Measurements from ENCODE around the gene MVB12A. TPM values are rescaled to one million over a fixed set of nuclear protein-coding genes. Genes with fewer than 3 reads are reported as not detected.
A peak's percentile ranks its signal among the peaks of the same experiment; 100 is the strongest.

MVB12A gene
- total and polyA plus RNA-seq, 10 of the 15 experiments (the other 5 are each of a cell fraction or from before 2014, with no cell fraction given) = 1.2 to 47.6 (median 26.3) TPM

- FAIRE-seq = no peak
- RAD21 ChIA-PET (ENCODE audit: unreplicated experiment) = no interaction called here
- in situ Hi-C loops (cut with MboI) = no loop called here
Measured at GRCh38 chr19:17379221-17379631, 40.6 kb upstream of the MVB12A start.

DNA sequence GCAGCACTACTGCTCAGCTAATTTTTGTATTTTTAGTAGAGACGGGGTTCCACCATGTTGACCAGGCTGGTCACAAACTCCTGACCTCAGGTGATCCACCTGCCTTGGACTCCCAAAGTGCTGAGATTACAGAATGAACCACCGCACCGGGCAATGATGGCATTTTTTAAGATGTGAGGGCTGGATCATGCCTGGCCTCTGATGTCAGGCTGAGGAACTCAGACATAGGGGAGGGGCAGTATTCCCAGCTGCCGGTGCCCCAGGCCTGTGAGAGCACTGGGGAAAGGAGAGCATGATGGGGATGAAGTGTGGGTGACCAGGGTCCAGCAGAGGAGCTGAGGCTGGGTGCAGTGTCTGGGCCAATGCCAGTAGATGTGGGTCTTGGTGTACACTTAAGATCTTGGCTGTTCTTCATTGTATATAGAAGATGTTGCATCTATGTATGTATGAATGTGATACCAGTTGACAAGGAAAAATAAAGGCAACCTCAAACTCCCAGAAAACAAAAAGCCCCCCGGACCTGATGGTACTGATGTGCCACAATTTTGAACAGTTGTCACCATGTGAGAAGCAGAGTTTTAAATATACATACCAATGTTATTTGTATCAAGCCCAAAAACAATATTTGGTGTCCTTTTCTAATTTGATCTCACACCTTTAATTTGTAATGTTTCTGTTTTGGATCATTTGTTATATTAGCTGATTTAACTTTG lies 39.3 kb upstream of the MVB12A start:
- FAIRE-seq (no peak), DNase-seq (ENCODE audit: low read depth, low spot score) (no peak), ATAC-seq (no peak)
- intact Hi-C loops (cut with micrococcal nuclease; ENCODE audit: unreplicated experiment) (no loop called here), in situ Hi-C loops (cut with MboI) (no loop called here)
- H3K4me3 ChIP-seq = no peak overlapping the region
- H3K4me2 ChIP-seq (ENCODE audit: control insufficient read depth, insufficient read depth) = no peak overlapping the region
- BruUV-seq (replicated peaks) = no TSS peak
- no peak overlapping the region for H2AFZ ChIP-seq (ENCODE audit: control insufficient read depth, low read depth, low read length)
- no peak overlapping the region for H3K27ac ChIP-seq (ENCODE audit: control insufficient read depth, insufficient read depth)
- SMC1A ChIA-PET (ENCODE audit: uncharacterized antibody, unreplicated experiment) = interaction anchor here (0.9 kb wide), 2 partner anchors 9 to 33 kb away, joined by 3 read pairs; no protein-coding TSS in a partner anchor
- no peaks in the 10 kb centered on the region for H3K79me2 ChIP-seq (ENCODE audit: control insufficient read depth, insufficient read depth, low read length)
- 96% methylated on average over 5 of the region's 5 CpGs for WGBS (ENCODE audit: insufficient coverage, insufficient replicate concordance, low lambda C conversion rate, missing lambda C conversion rate)
- no peaks in the 10 kb centered on the region for H4K20me1 ChIP-seq (ENCODE audit: control insufficient read depth, insufficient read depth)
- RAD21 ChIA-PET (ENCODE audit: unreplicated experiment) = no interaction called here
- no peaks in the 10 kb centered on the region; the same call in 2 of the 3 replicates for H3K9me3 ChIP-seq (replicated peaks; ENCODE audit: control insufficient read depth, insufficient read depth, low read length)
- no peaks in the 10 kb centered on the region for H3K36me3 ChIP-seq (ENCODE audit: control insufficient read depth in 2 of 2, insufficient read depth in 2 of 2, low read length in 1 of 2)
- peaks cover 11% of the 10 kb centered on the region for H3K4me1 ChIP-seq (ENCODE audit: control insufficient read depth, insufficient read depth, low read length)
- H3K27me3 ChIP-seq (replicated peaks in 1 of 2; ENCODE audit: control insufficient read depth in 2 of 2, insufficient read depth in 2 of 2, low read length in 1 of 2) = no peaks in the 10 kb centered on the region
- CTCF ChIA-PET = interaction anchor here (0.6 to 1.2 kb wide), 3 partner anchors 15 to 120 kb away, joined by 3 to 4 read pairs (median 4); no protein-coding TSS in a partner anchor
- H3K9ac ChIP-seq (ENCODE audit: control insufficient read depth, insufficient read depth, low read length) = no peak overlapping the region
- POLR2A ChIA-PET = interaction anchor here (0.7 to 1.1 kb wide), 2 partner anchors 71 to 314 kb away, joined by 3 to 7 read pairs; partner anchors contain the start of gene DDA1
- TF ChIP-seq RFX5 (IDR thresholded peaks at IDR 0.05; ENCODE audit: low read depth, low read length) (no peak), PML (IDR thresholded peaks at IDR 0.05; ENCODE audit: low read length) (no peak), CBX3 (IDR thresholded peaks at IDR 0.05; ENCODE audit: borderline replicate concordance, low read depth) (no peak), ZBTB33 (IDR thresholded peaks at IDR 0.05) (no peak), IRF3 (IDR thresholded peaks at IDR 0.05) (no peak)
- TF ChIP-seq, protein P1, sequence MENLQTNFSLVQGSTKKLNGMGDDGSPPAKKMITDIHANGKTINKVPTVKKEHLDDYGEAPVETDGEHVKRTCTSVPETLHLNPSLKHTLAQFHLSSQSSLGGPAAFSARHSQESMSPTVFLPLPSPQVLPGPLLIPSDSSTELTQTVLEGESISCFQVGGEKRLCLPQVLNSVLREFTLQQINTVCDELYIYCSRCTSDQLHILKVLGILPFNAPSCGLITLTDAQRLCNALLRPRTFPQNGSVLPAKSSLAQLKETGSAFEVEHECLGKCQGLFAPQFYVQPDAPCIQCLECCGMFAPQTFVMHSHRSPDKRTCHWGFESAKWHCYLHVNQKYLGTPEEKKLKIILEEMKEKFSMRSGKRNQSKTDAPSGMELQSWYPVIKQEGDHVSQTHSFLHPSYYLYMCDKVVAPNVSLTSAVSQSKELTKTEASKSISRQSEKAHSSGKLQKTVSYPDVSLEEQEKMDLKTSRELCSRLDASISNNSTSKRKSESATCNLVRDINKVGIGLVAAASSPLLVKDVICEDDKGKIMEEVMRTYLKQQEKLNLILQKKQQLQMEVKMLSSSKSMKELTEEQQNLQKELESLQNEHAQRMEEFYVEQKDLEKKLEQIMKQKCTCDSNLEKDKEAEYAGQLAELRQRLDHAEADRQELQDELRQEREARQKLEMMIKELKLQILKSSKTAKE (IDR thresholded peaks at IDR 0.05; ENCODE audit: low read depth, poor library complexity, severe bottlenecking) = no peak

More at GRCh38 chr19:17379221-17379631, 40.6 kb upstream of the MVB12A start:
- no TSS peak for BruUV-seq (replicated peaks)
- H3K27ac ChIP-seq (ENCODE audit: control insufficient read depth, insufficient read depth) = no peak overlapping the region
- ChIA-PET SMC1A (ENCODE audit: uncharacterized antibody, unreplicated experiment) (interaction anchor here (0.9 kb wide), 1 partner anchor 32 kb away, joined by 3 read pairs; no protein-coding TSS in a partner anchor), POLR2A (interaction anchor here (0.7 kb wide), 1 partner anchor 321 kb away, joined by 4 read pairs; no protein-coding TSS in a partner anchor), CTCF (no interaction called here)
- ATAC-seq (no peak), DNase-seq (ENCODE audit: low read depth, low spot score) (no peak)
- no peaks in the 10 kb centered on the region for H3K36me3 ChIP-seq (ENCODE audit: control insufficient read depth in 2 of 2, insufficient read depth in 2 of 2, low read length in 1 of 2)
- peaks cover 15% of the 10 kb centered on the region for H3K4me1 ChIP-seq (ENCODE audit: control insufficient read depth, insufficient read depth, low read length)
- TF ChIP-seq NR2C1 (IDR thresholded peaks at IDR 0.05) (peak; percentile 63), NR2C2 (IDR thresholded peaks at IDR 0.05; ENCODE audit: borderline replicate concordance, control insufficient read depth, insufficient read length, low read depth) (peak; percentile 65), NR2F1 (conservative IDR thresholded peaks at IDR 0.05) (peak; percentile 87), CREB1 (IDR thresholded peaks at IDR 0.05; ENCODE audit: low read depth) (no peak)
- intact Hi-C loops (cut with micrococcal nuclease; ENCODE audit: unreplicated experiment) = no loop called here
- 51% methylated on average over 14 of the region's 14 CpGs for WGBS (ENCODE audit: insufficient coverage, insufficient replicate concordance, low lambda C conversion rate, missing lambda C conversion rate)
- H3K4me2 ChIP-seq (ENCODE audit: control insufficient read depth, insufficient read depth) = no peak overlapping the region
- H2AFZ ChIP-seq (ENCODE audit: control insufficient read depth, low read depth, low read length) = no peak overlapping the region
- H3K27me3 ChIP-seq (replicated peaks in 1 of 2; ENCODE audit: control insufficient read depth in 2 of 2, insufficient read depth in 2 of 2, low read length in 1 of 2) = no peaks in the 10 kb centered on the region
- H3K79me2 ChIP-seq (ENCODE audit: control insufficient read depth, insufficient read depth, low read length) = no peaks in the 10 kb centered on the region
- no peaks in the 10 kb centered on the region for H4K20me1 ChIP-seq (ENCODE audit: control insufficient read depth, insufficient read depth)
- no peak overlapping the region for H3K4me3 ChIP-seq
- no peaks in the 10 kb centered on the region; the same call in 2 of the 3 replicates for H3K9me3 ChIP-seq (replicated peaks; ENCODE audit: control insufficient read depth, insufficient read depth, low read length)
- H3K9ac ChIP-seq (ENCODE audit: control insufficient read depth, insufficient read depth, low read length) = no peak overlapping the region
